ENCODE data around the gene SKAP1. TPM values are rescaled to one million over a fixed set of nuclear protein-coding genes. Genes with fewer than 3 reads are reported as not detected.

The SKAP1 gene
- total and polyA plus RNA-seq, 11 donors = 0.25 to 5.3 (median 0.38) TPM; not detected in 6

GRCh38 chr17:48177816-48178215, 252.2 kb downstream of the SKAP1 start:
- TF ChIP-seq POLR2A (IDR thresholded peaks at IDR 0.05) = no peak
- TF ChIP-seq CTCF (IDR thresholded peaks at IDR 0.05) = no peak
- 67 to 85% (median 78%) methylated on average over 1 of the region's 1 CpG for WGBS, 4 donors
- Histone ChIP-seq H3K4me3 (no peak overlapping the region), H3K36me3 (no peaks in the 10 kb centered on the region), H3K9me3 (no peaks in the 10 kb centered on the region), H3K4me1 (no peaks in the 10 kb centered on the region), H3K27me3 (peaks cover 0 to 42% (median 0%) of the 10 kb centered on the region in 9 donors), H3K27ac (no peak overlapping the region)
- no peak for ATAC-seq
- no peak for DNase-seq
- intact Hi-C loops (cut with DNase I) = no loop called here

- no peak overlapping the region for H3K4me3 ChIP-seq
- peak overlapping the region in 2 of 12 donors; percentile 39 to 57 for H3K27ac ChIP-seq
- peaks cover 0 to 35% (median 0%) of the 10 kb centered on the region in 9 donors for H3K27me3 ChIP-seq
- WGBS, 4 donors = 86 to 91% (median 88%) methylated on average over 3 of the region's 3 CpGs
- ATAC-seq (no peak), DNase-seq (no peak)
- intact Hi-C loops (cut with DNase I) = no loop called here
- no peaks in the 10 kb centered on the region for H3K36me3 ChIP-seq
- no peaks in the 10 kb centered on the region for H3K9me3 ChIP-seq
- H3K4me1 ChIP-seq = no peaks in the 10 kb centered on the region
- TF ChIP-seq POLR2A (IDR thresholded peaks at IDR 0.05) (no peak), CTCF (IDR thresholded peaks at IDR 0.05) (no peak)
Observed at GRCh38 chr17:48176471-48176855, 253.6 kb downstream of the SKAP1 start.

- ATAC-seq (peak in 3 of 4 donors; percentile 18 to 75 (median 18)), DNase-seq (no peak)
- 67 to 80% (median 73%) methylated on average over 5 of the region's 5 CpGs for WGBS, 4 donors
- peak overlapping the region in 3 of 12 donors; percentile 29 to 57 (median 39) for H3K27ac ChIP-seq
- peaks cover 0 to 29% (median 0%) of the 10 kb centered on the region in 9 donors for H3K27me3 ChIP-seq
- TF ChIP-seq CTCF (IDR thresholded peaks at IDR 0.05) (no peak), POLR2A (IDR thresholded peaks at IDR 0.05) (no peak)
- no peak overlapping the region for H3K4me3 ChIP-seq
- intact Hi-C loops (cut with DNase I) = no loop called here
- H3K4me1 ChIP-seq = no peaks in the 10 kb centered on the region
- H3K9me3 ChIP-seq = no peaks in the 10 kb centered on the region
- H3K36me3 ChIP-seq = no peaks in the 10 kb centered on the region
Observed at GRCh38 chr17:48175692-48176470, 254.1 kb downstream of the SKAP1 start.

- ATAC-seq = no peak
- TF ChIP-seq CTCF (IDR thresholded peaks at IDR 0.05) (no peak), POLR2A (IDR thresholded peaks at IDR 0.05) (no peak)
- no peaks in the 10 kb centered on the region for H3K9me3 ChIP-seq
- WGBS, 4 donors = 65 to 74% (median 73%) methylated on average over 3 of the region's 3 CpGs
- H3K27me3 ChIP-seq = peaks cover 0 to 23% (median 4%) of the 10 kb centered on the region in 9 donors
- H3K36me3 ChIP-seq = no peaks in the 10 kb centered on the region
- intact Hi-C loops (cut with DNase I) = no loop called here
- no peak overlapping the region for H3K27ac ChIP-seq
- DNase-seq = no peak
- no peak overlapping the region for H3K4me3 ChIP-seq
- H3K4me1 ChIP-seq = no peaks in the 10 kb centered on the region
Observed at GRCh38 chr17:48174833-48175523, 255.0 kb downstream of the SKAP1 start.

All from heart left ventricle (tissue), 16 donors.